Measurements from ENCODE around the gene ZBTB3. TPM values are rescaled to one million over a fixed set of nuclear protein-coding genes. Genes with fewer than 3 reads are reported as not detected.

ZBTB3 gene
- total RNA-seq, 1 experiment from 2014 or later = 82.3 TPM

DNA sequence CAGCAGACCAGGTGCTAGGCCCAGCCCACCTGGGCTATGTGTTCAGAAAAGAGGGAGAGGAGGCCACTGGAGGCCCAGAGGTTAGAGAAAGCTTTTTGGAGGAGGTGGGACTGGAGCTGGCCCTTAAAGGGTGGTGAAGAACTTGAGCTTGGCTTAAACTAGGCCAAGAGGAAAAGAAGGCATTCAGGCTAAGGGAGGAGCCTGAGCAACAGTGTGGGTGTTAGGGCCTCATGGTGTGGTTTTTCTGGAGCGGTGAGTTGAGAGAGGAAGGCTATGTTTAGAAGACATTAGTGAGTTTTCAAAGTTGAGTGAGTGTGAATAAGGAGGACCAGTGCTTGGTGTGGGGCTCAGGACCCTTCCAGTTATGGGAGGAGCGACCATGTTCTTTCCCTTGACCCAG, 23.4 kb upstream of the ZBTB3 start (continued):
- TF ChIP-seq SOX15 (CRISPR knock-in tag; IDR thresholded peaks at IDR 0.05) (no peak), ATF1 (CRISPR knock-in tag; IDR thresholded peaks at IDR 0.05) (no peak), TCF7 (CRISPR knock-in tag; IDR thresholded peaks at IDR 0.05; ENCODE audit: low read depth) (no peak)
- TF ChIP-seq, protein P1, sequence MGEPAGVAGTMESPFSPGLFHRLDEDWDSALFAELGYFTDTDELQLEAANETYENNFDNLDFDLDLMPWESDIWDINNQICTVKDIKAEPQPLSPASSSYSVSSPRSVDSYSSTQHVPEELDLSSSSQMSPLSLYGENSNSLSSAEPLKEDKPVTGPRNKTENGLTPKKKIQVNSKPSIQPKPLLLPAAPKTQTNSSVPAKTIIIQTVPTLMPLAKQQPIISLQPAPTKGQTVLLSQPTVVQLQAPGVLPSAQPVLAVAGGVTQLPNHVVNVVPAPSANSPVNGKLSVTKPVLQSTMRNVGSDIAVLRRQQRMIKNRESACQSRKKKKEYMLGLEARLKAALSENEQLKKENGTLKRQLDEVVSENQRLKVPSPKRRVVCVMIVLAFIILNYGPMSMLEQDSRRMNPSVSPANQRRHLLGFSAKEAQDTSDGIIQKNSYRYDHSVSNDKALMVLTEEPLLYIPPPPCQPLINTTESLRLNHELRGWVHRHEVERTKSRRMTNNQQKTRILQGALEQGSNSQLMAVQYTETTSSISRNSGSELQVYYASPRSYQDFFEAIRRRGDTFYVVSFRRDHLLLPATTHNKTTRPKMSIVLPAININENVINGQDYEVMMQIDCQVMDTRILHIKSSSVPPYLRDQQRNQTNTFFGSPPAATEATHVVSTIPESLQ (CRISPR knock-in tag; IDR thresholded peaks at IDR 0.05) = no peak

DNA sequence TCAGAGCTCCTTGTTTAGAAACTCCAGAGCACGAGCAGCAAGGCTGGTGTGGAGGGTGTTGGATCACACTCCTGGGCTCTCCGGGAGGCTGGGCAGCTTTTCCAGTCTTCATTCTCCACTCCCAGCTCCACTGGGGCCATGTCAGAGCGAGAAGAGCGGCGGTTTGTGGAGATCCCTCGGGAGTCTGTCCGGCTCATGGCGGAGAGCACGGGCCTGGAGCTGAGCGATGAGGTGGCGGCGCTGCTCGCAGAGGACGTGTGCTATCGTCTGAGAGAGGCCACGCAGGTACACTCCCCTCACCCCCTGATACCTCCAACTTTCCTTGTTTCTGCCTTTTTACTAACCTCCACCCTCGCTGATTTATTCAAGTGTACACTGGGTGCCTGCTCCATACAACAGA, 21.7 kb upstream of the ZBTB3 start:
- POLR2A ChIA-PET = interaction anchor here (0.6 kb wide), 1 partner anchor 30 kb away, joined by 5 read pairs; no protein-coding TSS in a partner anchor
- no peaks in the 10 kb centered on the region for H3K27me3 Mint-ChIP-seq (ENCODE audit: low read depth)
- peaks cover 44% of the 10 kb centered on the region for H3K36me3 Mint-ChIP-seq
- CTCF ChIA-PET = interaction anchor here (1.2 to 11.6 kb wide), 2 partner anchors 11 to 86 kb away, joined by 3 to 121 read pairs; partner anchors contain the start of gene TMEM179B
- no peak for DNase-seq (ENCODE audit: low spot score)
- ATAC-seq = no peak
- H3K9me3 Mint-ChIP-seq = no peaks in the 10 kb centered on the region
- peak overlapping the region; percentile 82; the same call in 1 of the 2 replicates for H3K27ac Mint-ChIP-seq
- H3K4me3 Mint-ChIP-seq = no peak overlapping the region
- peaks cover under 1% of the 10 kb centered on the region; the same call in 1 of the 2 replicates for H3K4me1 Mint-ChIP-seq
- TF ChIP-seq, protein P2, sequence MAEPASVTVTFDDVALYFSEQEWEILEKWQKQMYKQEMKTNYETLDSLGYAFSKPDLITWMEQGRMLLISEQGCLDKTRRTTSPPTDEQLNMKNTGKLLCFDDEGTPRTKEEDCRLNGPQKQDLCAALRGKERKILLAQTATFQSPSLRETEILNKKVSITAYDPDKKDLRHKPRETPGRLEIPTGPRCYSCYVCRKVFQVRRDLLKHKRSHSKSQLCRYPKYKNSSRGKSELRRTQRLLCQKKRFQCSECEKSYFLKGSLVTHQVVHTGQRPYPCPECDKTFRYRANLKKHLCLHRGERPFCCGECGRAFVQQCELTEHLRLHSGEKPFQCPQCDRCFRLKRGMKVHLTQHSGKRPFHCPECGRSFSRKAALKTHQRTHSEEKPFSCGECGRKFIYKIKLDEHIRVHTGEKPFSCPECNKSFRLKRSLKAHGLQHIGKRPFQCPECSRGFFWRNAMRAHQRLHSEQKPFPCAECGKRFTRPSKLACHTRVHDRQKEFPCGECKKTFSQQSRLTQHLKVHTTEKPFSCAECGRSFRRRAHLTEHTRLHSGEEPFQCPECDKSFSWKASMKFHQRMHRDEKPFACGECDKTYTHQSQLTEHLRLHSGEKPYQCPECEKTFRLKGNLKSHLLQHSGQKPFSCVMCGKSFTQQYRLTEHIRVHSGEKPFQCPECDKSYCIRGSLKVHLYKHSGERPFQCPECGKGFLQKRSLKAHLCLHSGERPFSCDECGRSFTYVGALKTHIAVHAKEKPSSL (CRISPR knock-in tag; conservative IDR thresholded peaks at IDR 0.05) = no peak
- TF ChIP-seq ZNF219 (CRISPR knock-in tag; IDR thresholded peaks at IDR 0.05; ENCODE audit: borderline replicate concordance) (no peak), NFATC4 (CRISPR knock-in tag; IDR thresholded peaks at IDR 0.05) (no peak), KAT7 (CRISPR knock-in tag; IDR thresholded peaks at IDR 0.05; ENCODE audit: borderline replicate concordance) (no peak)

DNA sequence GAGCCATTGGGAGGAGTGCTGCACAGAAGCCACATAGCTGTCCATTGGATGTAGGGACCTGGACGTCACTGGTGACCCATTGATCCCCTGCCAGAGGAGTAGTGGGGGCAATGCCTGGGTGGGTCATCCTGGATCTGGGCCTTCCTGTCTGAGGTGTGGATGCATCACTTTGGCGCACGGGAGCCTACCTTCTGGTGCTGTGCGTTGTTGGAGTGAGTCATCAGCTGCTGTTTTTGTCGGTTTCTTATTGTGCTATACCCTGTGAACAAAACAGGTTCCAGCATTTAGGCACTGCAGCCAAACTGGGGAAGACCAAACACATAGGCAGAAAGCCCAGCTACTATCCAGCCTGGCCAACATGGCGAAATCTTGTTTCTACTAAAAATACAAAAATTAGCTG, 20.4 kb upstream of the ZBTB3 start:
- H3K36me3 Mint-ChIP-seq = peaks cover 38% of the 10 kb centered on the region
- H3K9me3 Mint-ChIP-seq = no peaks in the 10 kb centered on the region
- ChIA-PET CTCF (interaction anchor here (0.6 to 11.6 kb wide), 4 partner anchors 12 to 196 kb away, joined by 3 to 121 read pairs (median 4); partner anchors contain the start of gene TMEM179B), POLR2A (interaction anchor here (1.0 kb wide), 1 partner anchor 57 kb away, joined by 3 read pairs; no protein-coding TSS in a partner anchor)
- peak overlapping the region; percentile 49; the same call in 1 of the 2 replicates for H3K27ac Mint-ChIP-seq
- DNase-seq (ENCODE audit: low spot score) (no peak), ATAC-seq (no peak)
- TF ChIP-seq, protein P3, sequence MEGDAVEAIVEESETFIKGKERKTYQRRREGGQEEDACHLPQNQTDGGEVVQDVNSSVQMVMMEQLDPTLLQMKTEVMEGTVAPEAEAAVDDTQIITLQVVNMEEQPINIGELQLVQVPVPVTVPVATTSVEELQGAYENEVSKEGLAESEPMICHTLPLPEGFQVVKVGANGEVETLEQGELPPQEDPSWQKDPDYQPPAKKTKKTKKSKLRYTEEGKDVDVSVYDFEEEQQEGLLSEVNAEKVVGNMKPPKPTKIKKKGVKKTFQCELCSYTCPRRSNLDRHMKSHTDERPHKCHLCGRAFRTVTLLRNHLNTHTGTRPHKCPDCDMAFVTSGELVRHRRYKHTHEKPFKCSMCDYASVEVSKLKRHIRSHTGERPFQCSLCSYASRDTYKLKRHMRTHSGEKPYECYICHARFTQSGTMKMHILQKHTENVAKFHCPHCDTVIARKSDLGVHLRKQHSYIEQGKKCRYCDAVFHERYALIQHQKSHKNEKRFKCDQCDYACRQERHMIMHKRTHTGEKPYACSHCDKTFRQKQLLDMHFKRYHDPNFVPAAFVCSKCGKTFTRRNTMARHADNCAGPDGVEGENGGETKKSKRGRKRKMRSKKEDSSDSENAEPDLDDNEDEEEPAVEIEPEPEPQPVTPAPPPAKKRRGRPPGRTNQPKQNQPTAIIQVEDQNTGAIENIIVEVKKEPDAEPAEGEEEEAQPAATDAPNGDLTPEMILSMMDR (IDR thresholded peaks at IDR 0.05) = no peak
- TF ChIP-seq IRF2 (CRISPR knock-in tag; IDR thresholded peaks at IDR 0.05; ENCODE audit: borderline replicate concordance, low read depth) (no peak), JUN (CRISPR knock-in tag; IDR thresholded peaks at IDR 0.05) (no peak), GRHL2 (CRISPR knock-in tag; IDR thresholded peaks at IDR 0.05; ENCODE audit: insufficient replicate concordance, severe bottlenecking) (no peak), OVOL2 (CRISPR knock-in tag; IDR thresholded peaks at IDR 0.05; ENCODE audit: borderline replicate concordance) (no peak), CREM (CRISPR knock-in tag; IDR thresholded peaks at IDR 0.05) (no peak), NFATC4 (CRISPR knock-in tag; IDR thresholded peaks at IDR 0.05) (no peak)
- TF ChIP-seq, protein P4, sequence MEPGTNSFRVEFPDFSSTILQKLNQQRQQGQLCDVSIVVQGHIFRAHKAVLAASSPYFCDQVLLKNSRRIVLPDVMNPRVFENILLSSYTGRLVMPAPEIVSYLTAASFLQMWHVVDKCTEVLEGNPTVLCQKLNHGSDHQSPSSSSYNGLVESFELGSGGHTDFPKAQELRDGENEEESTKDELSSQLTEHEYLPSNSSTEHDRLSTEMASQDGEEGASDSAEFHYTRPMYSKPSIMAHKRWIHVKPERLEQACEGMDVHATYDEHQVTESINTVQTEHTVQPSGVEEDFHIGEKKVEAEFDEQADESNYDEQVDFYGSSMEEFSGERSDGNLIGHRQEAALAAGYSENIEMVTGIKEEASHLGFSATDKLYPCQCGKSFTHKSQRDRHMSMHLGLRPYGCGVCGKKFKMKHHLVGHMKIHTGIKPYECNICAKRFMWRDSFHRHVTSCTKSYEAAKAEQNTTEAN (CRISPR knock-in tag; IDR thresholded peaks at IDR 0.05) = no peak
- TF ChIP-seq, protein P5, sequence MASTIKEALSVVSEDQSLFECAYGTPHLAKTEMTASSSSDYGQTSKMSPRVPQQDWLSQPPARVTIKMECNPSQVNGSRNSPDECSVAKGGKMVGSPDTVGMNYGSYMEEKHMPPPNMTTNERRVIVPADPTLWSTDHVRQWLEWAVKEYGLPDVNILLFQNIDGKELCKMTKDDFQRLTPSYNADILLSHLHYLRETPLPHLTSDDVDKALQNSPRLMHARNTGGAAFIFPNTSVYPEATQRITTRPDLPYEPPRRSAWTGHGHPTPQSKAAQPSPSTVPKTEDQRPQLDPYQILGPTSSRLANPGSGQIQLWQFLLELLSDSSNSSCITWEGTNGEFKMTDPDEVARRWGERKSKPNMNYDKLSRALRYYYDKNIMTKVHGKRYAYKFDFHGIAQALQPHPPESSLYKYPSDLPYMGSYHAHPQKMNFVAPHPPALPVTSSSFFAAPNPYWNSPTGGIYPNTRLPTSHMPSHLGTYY (CRISPR knock-in tag; IDR thresholded peaks at IDR 0.05) = no peak
- no peak overlapping the region for H3K4me3 Mint-ChIP-seq
- peaks cover 13% of the 10 kb centered on the region for H3K4me1 Mint-ChIP-seq
- H3K27me3 Mint-ChIP-seq (ENCODE audit: low read depth) = no peaks in the 10 kb centered on the region; the same call in 1 of the 2 replicates

Data from WTC11 (cell line).